ENCODE measurements around the gene RHEB. TPM values are rescaled to one million over a fixed set of nuclear protein-coding genes. Genes with fewer than 3 reads are reported as not detected.
"Not testable (repeated sequence)": the region's sequence is repeated elsewhere in the genome, so short reads cannot be mapped to it uniquely, and the experiment has no call there.

Gene RHEB
- total RNA-seq, 4 donors from 2014 or later = 34.7 to 46.9 (median 41.5) TPM

GRCh38 chr7:151524845-151525244 lies 5.2 kb upstream of the RHEB start:
- H3K27me3 ChIP-seq = no peaks in the 10 kb centered on the region
- peaks cover 0 to 2% (median under 1%) of the 10 kb centered on the region in 4 donors for H3K9me3 ChIP-seq
- H3K4me1 ChIP-seq = peaks cover 0 to 8% (median 3%) of the 10 kb centered on the region in 4 donors
- no peaks in the 10 kb centered on the region for H3K36me3 ChIP-seq
- H3K4me3 ChIP-seq = no peak overlapping the region
- TF ChIP-seq POLR2A (IDR thresholded peaks at IDR 0.05) (no peak), CTCF (IDR thresholded peaks at IDR 0.05) (no peak)
- no peak overlapping the region for H3K27ac ChIP-seq
- DNase-seq = no peak

GRCh38 chr7:151524331-151524730 lies 4.6 kb upstream of the RHEB start:
- Histone ChIP-seq H3K27me3 (no peaks in the 10 kb centered on the region), H3K4me1 (peaks cover 0 to 8% (median 3%) of the 10 kb centered on the region in 4 donors), H3K4me3 (no peak overlapping the region), H3K27ac (no peak overlapping the region), H3K9me3 (no peaks in the 10 kb centered on the region), H3K36me3 (no peaks in the 10 kb centered on the region)
- DNase-seq = no peak
- no peak for TF ChIP-seq CTCF (IDR thresholded peaks at IDR 0.05)
- no peak for TF ChIP-seq POLR2A (IDR thresholded peaks at IDR 0.05)

- Histone ChIP-seq H3K36me3 (no peaks in the 10 kb centered on the region), H3K9me3 (no peaks in the 10 kb centered on the region), H3K27ac (peak overlapping the region; percentile 99 to 100 (median 100)), H3K4me1 (peaks cover 0 to 32% (median 6%) of the 10 kb centered on the region in 4 donors), H3K27me3 (no peaks in the 10 kb centered on the region), H3K4me3 (peak overlapping the region; percentile 67 to 95 (median 90))
- peak; percentile 28 to 75 (median 70) for DNase-seq
- TF ChIP-seq CTCF (IDR thresholded peaks at IDR 0.05) = no peak
- no peak for TF ChIP-seq POLR2A (IDR thresholded peaks at IDR 0.05)
Observed at GRCh38 chr7:151520419-151521261, 945 bp upstream of the RHEB start.

GRCh38 chr7:151518947-151519764 lies 539 bp downstream of the RHEB start:
- TF ChIP-seq POLR2A (IDR thresholded peaks at IDR 0.05) (peak; percentile 61 to 81), CTCF (IDR thresholded peaks at IDR 0.05) (peak in 1 of 6 experiments; percentile 23)
- not testable (repeated sequence) for H3K27me3 ChIP-seq, H3K36me3 ChIP-seq, H3K9me3 ChIP-seq
- DNase-seq = peak; percentile 51 to 80 (median 72)
- H3K4me3 ChIP-seq = peak overlapping the region; percentile 88 to 99 (median 94)
- peaks cover 0 to 37% (median 6%) of the 10 kb centered on the region in 4 donors for H3K4me1 ChIP-seq
- H3K27ac ChIP-seq = peak overlapping the region; percentile 99 to 100 (median 100)

GRCh38 chr7:151518105-151518946 lies 1.4 kb downstream of the RHEB start:
- TF ChIP-seq POLR2A (IDR thresholded peaks at IDR 0.05) (peak; percentile 78 to 87), CTCF (IDR thresholded peaks at IDR 0.05) (peak in 2 of 6 experiments; percentile 5 to 26)
- DNase-seq = peak; percentile 33 to 90 (median 84)
- Histone ChIP-seq H3K27me3 (no peaks in the 10 kb centered on the region), H3K4me3 (peak overlapping the region; percentile 88 to 99 (median 94)), H3K9me3 (no peaks in the 10 kb centered on the region), H3K36me3 (no peaks in the 10 kb centered on the region), H3K27ac (peak overlapping the region; percentile 99 to 100 (median 100)), H3K4me1 (peaks cover 0 to 37% (median 6%) of the 10 kb centered on the region in 4 donors)

Data from Peyer's patch (tissue), 4 donors.